Epidermal melanocyte (primary cell): Measurements from ENCODE around the gene CAMTA1.

Experiments used
- DNase-seq: peaks from one replicate; pipeline ENCODE4 v3.0.0; 2011; ENCODE audit warnings: low spot score; ENCODE audit not compliant: insufficient read length

Gene CAMTA1

DNA sequence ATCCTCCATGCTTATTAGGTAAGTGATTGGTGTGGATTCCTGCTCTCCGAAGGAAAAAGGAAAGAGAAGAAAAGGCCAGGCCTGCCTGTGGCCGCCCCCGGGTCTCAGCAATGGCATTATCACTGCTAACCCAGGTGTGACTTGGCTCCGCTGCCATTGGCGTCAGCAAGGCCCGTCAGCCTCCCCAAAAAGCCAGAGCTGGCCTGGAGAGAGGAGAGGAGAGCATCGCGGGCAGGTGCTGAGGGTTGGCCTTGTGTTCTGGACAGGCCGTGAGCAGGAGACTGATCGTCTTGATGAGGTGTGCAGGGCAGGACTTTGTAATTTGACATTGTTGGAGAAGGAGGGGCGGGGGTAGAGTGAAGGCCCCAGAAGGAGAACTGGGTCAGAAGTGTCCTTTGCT, 186.4 kb downstream of the CAMTA1 start:
- no peak for DNase-seq

- no peak for DNase-seq
Measured at GRCh38 chr1:6972399-6972798, 187.1 kb downstream of the CAMTA1 start.

DNA sequence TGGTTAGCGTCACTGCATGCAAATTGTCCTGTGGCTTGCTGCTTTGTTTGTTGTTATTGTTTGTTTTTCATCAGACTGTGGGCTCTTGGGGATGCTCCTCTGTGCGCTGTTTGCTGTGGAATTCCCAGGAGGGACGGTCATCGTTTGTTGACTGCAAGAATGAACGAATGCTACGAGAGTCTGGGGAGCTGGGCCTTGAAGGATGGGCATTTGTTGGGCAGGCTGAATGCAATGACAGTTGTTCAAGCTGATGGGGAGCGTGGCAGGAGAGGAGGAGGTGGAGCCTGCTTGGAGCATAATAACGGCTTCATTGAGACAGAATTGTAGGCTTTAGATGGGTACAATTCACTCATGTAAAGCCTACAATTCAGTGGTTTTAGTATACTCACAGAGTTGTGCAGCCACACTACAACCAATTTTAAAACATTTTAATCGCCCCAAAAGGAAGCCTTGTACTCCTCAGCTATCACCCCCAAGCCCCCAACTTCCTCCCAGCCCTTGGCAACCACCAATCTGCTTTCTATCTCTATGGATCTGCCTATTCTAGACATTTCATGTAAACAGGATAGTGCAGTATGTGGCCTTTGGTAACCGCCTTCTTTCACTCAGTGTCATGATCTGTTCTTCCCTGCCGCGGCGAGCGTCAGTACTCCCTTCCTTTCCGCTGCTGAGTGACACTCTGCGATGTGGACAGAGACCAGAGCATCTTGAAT, 190.2 kb downstream of the CAMTA1 start:
- DNase-seq = no peak

DNA sequence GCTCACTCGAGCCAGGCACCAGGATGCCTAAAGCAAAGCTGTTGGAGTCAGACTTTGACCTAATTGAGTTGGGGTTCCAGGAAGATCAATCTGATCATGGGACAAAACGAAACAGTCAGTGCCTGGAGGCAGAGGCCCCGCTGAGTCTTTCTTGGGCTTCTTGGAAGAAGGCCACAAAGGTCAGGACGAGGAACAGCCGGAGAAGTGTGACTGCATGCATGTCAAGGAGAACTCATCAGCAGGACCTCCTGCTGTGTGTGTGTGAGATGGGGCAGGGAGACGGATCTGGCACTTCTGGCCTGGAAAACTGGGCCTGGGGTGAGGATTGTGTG, 190.8 kb downstream of the CAMTA1 start:
- DNase-seq = no peak

DNA sequence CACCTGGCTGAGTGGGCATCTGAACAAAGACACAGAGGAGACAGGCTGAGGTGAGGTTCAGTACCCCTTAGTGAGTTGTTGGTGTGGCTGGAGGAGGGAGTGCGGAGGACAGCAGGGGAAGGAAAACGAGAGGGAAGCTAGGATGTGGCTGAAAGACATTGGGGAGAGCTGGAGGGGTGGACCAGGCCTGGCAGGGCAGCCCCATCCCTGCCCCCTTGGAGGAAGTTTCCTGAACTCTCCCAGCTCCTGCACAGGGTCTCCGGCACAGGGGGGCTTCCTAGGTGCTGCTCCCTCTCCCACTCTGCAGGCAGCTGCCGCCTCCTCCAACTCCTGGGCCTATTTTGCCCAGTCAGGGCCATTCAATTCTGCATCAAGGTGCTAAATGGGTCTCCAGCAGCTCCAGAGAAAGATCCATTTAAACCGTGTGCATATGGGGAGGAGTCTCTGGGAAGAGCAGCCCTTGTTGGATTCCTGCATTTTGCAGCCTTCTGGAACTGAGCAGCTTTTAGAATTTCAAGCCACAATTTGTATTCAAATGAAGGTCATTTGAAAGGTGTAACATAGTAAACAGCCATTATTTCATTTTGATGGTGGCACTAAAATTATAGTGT, 193.9 kb downstream of the CAMTA1 start:
- no peak for DNase-seq

DNA sequence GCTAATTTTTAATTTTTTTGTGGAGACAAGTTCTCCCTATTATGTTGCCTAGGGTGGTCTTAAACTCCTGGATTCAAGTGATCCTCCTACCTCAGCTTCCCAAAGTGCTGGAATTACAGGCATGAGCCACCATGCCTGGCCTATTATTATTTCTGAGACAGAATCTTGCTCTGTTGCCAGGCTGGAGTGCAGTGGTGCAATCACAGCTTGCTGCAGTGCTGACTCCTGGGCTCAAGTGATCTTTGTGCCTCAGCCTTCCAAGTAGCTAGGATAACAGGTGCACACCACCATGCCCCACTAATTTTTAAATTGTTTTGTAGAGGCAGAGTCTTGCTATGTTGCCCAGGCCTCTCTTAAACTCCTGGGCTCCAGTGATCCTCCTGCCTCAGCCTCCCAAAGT, 196.3 kb downstream of the CAMTA1 start:
- DNase-seq = no peak

- no peak for DNase-seq
Measured at GRCh38 chr1:6982443-6982842, 197.2 kb downstream of the CAMTA1 start.

- DNase-seq = no peak
Measured at GRCh38 chr1:6982860-6983259, 197.6 kb downstream of the CAMTA1 start.

- no peak for DNase-seq
Measured at GRCh38 chr1:6984536-6984935, 199.3 kb downstream of the CAMTA1 start.

DNA sequence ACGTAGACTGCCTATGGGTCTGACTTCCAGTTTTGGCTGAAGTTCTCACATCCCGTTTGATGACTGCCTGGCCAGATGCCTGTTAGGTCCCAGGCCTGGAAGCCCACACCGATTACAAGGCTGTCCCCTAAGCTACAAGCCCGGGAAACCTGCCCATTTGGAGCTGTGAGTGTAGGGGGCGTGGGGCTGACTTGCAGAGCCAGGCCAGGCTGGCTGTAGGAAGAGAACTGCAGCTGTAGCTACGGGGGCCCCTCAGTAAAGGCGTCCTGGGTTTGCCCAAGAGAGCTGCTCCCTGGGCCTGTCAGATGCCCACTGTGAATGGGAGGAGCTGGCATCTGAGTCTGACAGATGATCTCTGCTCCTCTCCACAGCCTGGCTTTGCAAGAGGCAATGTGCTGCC, 199.7 kb downstream of the CAMTA1 start:
- DNase-seq = no peak

GRCh38 chr1:6985549-6986276, 200.5 kb downstream of the CAMTA1 start:
- DNase-seq = no peak

DNA sequence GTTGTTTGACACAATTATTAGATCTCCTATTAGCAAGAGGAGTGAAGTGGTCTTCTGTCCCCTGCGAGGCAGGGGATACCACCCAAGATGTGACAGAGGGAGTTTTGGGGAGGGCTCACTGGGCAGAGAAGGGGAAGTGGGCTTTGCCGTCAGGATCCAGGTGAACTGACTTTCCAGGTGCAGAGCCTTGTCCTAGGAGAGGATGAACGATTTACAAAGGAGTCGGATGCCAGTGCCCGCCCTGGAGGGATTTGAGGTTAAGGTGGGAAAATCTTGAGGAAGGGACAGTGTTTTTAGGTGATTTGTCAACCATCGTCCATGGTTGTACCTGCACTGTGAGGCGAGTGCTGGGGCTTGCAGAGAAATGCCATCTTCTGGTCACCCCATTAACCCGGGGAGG, 201.0 kb downstream of the CAMTA1 start:
- no peak for DNase-seq

DNA sequence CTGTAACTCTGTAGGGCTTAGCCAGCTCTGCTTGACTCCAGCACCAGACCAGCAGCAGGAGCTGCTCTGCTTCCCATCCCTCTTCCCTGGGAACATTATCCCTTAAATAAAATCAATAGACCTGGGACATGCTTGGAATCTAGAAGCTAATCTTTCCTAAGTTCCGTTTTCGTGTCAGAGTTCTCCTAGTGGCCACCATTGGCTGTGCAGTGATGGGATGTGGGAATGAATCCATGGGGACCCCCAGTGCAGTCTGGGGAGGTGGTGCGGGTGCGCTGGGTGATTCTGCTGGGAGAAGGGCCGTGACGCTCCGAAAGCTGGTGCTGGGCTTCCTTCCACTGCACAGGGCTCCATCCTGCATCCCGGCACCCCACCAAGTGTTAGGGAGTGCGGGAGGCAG, 202.7 kb downstream of the CAMTA1 start:
- no peak for DNase-seq

DNA sequence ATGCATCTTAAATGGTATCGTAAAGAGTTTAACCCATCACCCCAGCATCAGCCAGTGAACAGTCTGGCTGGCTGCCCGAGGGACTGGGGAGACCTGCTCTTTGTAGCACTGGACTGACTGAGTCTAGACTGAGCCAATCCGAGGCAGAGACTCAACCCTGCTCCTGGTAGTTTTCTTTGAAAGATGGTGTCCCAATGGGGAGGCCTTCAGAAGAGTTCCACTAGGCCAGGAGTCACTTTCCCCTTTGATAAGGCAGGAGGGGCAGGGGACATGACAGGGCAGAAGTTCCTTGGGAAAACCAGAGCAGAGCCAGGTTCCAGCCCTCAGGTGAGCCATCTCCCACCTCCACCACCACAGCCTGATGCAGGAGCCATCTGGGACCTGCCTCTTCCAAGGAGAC, 203.5 kb downstream of the CAMTA1 start:
- no peak for DNase-seq

- DNase-seq = no peak
Measured at GRCh38 chr1:6989212-6990159, 204.2 kb downstream of the CAMTA1 start.

- no peak for DNase-seq
Measured at GRCh38 chr1:6991266-6991665, 206.0 kb downstream of the CAMTA1 start.

DNA sequence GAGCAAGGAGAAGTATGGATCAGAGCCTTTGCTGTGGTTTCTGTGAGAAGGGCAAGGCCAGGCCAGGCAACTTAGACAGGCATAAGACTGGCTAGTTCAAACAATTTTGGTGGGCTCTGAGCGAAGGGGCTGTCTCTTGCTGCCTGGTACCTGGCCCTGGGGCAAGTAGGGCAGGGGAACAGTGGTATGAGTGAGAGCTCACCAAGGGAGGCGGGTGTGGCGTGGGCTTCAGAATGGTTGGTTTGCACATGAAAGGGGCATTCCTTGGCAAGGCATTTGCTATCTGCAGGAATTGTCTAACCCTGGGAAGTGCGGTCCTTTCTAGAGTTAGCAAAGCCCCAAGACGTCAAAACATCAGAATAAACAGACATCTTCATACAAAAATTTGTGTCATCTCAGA, 210.5 kb downstream of the CAMTA1 start:
- no peak for DNase-seq

DNA sequence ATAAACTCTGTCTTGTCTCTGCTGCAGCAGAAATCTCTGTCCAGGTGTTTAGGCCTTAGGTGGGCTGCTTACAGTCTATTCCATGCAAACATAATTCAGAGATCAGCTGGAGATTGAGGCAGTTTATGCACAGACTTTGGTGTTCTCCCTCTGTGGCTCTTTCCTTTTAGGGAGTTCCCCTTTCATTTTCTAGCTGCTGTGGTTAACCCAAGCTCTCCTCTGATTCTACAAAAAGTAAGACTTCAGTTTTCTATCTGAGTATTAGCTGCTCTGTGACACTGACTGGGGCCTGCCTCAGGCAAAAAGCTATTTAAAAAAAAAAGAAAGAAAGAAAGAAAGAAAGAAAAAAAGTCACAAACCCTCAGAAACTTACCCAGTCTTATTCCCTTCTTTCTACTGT, 211.1 kb downstream of the CAMTA1 start:
- DNase-seq = no peak

GRCh38 chr1:6996866-6997265, 211.6 kb downstream of the CAMTA1 start:
- DNase-seq = no peak

DNA sequence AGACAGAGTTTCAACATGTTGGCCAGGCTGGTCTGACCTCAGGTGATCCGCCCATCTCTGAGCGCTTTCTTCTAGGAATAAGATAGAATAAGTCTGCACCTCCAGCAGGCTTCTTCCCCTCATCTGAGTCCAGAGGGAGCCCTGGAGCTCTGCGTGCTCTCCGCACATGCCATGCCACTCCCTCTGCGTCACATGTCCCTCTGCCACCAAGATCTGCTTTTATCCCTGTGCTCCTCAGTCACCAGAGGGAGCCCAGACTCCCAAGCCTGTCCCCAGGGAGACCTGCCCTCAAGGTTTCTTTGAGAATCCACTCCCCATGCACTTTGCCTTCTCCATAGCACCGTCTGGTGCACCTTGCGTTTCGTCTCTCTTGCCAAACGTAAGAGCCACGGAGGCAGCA, 213.0 kb downstream of the CAMTA1 start:
- DNase-seq = no peak

- no peak for DNase-seq
Measured at GRCh38 chr1:6999826-7000225, 214.6 kb downstream of the CAMTA1 start.

- no peak for DNase-seq
Measured at GRCh38 chr1:7000720-7001119, 215.5 kb downstream of the CAMTA1 start.
